ENCODE results near the gene PTPRG.

Gene PTPRG

DNA sequence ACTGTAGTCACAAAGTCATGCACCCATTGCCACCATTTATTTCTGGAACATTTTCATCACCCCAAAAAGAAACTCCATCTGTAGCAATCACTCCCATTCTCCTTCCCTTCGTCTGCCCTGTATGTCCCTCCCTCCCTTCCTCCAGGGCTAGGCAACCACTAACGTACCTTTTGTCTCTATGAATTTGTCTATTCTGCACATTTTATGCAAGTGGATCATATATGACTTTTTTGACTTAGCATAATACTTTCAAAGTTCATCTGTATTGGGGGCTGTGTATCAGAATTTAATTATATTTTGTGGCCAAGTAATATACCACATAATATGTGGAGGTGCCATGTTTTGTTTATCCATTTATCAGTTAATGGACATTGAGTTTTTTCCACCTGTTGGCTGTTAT, 610.4 kb downstream of the PTPRG start:
- Histone ChIP-seq H3K4me1 (ENCODE audit: insufficient read depth, low read length) (peaks cover 15% of the 10 kb centered on the region; the same call in 1 of the 2 replicates), H3K36me3 (ENCODE audit: insufficient read depth, low read depth, low read length) (peaks cover 19% of the 10 kb centered on the region; the same call in 1 of the 2 replicates), H3K27ac (ENCODE audit: low read length) (no peak overlapping the region), H3K9me3 (ENCODE audit: insufficient read depth, low read depth, low read length) (no peaks in the 10 kb centered on the region), H3K27me3 (ENCODE audit: insufficient read depth, low read length) (no peaks in the 10 kb centered on the region), H3K4me3 (ENCODE audit: low read length) (no peak overlapping the region), H3K9ac (ENCODE audit: low read depth, low read length) (no peak overlapping the region)

DNA sequence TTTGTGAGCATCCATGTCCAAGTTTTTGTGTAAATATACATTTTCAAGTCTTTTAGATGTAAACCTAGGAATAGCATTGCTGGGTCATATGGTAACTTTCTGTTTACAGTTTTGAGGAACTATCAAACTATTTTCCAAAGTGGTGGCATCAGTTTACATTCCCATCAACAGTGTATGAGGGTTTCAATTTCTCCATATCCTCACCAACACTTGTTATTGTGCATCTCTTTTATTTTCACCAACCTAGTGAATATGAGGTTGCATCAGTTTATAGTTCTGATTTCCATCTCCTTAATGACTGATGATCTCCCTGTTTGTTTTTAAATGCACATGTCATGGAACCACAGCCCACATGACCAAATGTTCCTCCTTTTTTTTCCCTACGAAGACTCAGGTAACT, 610.8 kb downstream of the PTPRG start:
- Histone ChIP-seq H3K27ac (ENCODE audit: low read length) (no peak overlapping the region), H3K36me3 (ENCODE audit: insufficient read depth, low read depth, low read length) (peaks cover 19% of the 10 kb centered on the region; the same call in 1 of the 2 replicates), H3K9me3 (ENCODE audit: insufficient read depth, low read depth, low read length) (no peaks in the 10 kb centered on the region), H3K27me3 (ENCODE audit: insufficient read depth, low read length) (no peaks in the 10 kb centered on the region), H3K4me1 (ENCODE audit: insufficient read depth, low read length) (peaks cover 15% of the 10 kb centered on the region; the same call in 1 of the 2 replicates), H3K4me3 (ENCODE audit: low read length) (no peak overlapping the region), H3K9ac (ENCODE audit: low read depth, low read length) (no peak overlapping the region)

DNA sequence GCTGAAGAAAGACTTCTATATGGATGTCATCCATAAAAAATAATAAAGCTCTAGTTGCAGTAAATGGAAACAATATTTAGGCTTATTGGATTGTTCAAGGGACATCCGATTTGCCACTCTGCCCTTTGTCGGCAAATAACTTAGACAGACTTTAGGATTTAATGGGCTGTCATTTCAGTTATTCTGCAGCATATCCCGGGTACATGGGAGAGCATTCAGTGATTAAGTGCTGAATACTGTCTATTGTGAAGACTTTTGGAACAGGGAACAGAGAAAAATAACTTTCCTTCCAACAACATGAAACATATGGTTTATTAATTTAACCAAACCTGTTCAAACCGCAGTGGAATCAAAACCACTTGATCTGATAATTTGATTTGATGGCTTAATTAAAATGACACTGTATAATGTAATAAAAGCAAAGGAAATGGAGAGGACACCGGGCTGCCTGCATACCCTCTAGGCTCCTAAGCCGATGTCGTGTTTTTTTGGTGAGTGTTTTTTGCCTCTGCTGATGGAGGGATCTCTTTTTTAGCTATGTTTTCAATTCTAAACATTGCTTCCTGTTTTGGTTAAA, 612.7 kb downstream of the PTPRG start:
- Histone ChIP-seq H3K27ac (ENCODE audit: low read length) (no peak overlapping the region), H3K9ac (ENCODE audit: low read depth, low read length) (no peak overlapping the region), H3K4me3 (ENCODE audit: low read length) (no peak overlapping the region), H3K27me3 (ENCODE audit: insufficient read depth, low read length) (no peaks in the 10 kb centered on the region), H3K9me3 (ENCODE audit: insufficient read depth, low read depth, low read length) (no peaks in the 10 kb centered on the region), H3K36me3 (ENCODE audit: insufficient read depth, low read depth, low read length) (peaks cover 11% of the 10 kb centered on the region; the same call in 1 of the 2 replicates), H3K4me1 (ENCODE audit: insufficient read depth, low read length) (peaks cover 14% of the 10 kb centered on the region)

DNA sequence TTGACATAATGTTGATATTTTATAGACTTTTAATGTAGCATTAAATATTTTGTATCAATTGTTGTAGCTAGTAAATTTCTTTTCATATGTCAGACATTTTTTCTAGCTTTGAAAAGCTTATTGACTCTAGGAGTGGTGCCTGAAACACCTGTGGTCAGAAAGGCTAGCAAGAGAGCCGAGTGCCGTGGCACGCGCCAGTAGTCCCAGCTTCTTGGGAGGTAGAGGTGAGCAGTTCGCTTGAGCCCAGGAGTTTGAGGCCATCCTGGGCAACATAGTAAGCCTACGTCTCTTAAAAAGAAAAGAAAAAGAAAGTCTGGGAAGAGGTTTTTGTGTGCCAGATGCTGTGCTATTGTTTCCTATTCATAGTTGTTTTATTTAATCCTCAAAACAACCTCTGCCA, 613.8 kb downstream of the PTPRG start:
- no peak overlapping the region for H3K4me3 ChIP-seq (ENCODE audit: low read length)
- H3K27ac ChIP-seq (ENCODE audit: low read length), result no peak overlapping the region
- no peaks in the 10 kb centered on the region for H3K27me3 ChIP-seq (ENCODE audit: insufficient read depth, low read length)
- H3K36me3 ChIP-seq (ENCODE audit: insufficient read depth, low read depth, low read length), result peaks cover 11% of the 10 kb centered on the region; the same call in 1 of the 2 replicates
- H3K4me1 ChIP-seq (ENCODE audit: insufficient read depth, low read length), result peaks cover 4% of the 10 kb centered on the region
- H3K9ac ChIP-seq (ENCODE audit: low read depth, low read length), result no peak overlapping the region
- no peaks in the 10 kb centered on the region for H3K9me3 ChIP-seq (ENCODE audit: insufficient read depth, low read depth, low read length)

DNA sequence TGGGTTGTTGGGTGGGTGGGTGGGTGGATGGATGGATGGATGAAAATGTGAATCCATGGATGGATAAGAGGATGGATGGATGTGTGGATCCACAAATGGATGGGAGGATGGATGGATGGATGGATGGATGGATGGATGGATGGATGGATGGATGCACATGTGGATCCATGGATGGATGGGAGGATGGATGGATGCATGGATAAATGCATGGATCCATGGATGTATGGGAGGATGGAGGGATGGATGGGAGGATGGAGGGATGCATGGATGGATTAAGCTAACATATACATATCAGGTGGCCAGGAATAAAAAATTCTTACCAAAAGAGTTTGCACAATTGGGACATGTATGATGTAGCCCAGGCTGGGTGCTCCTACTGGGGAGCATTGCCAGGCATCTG, 616.7 kb downstream of the PTPRG start:
- H3K36me3 ChIP-seq (ENCODE audit: insufficient read depth, low read depth, low read length), result peaks cover 4% of the 10 kb centered on the region; the same call in 1 of the 2 replicates
- no peak overlapping the region for H3K4me3 ChIP-seq (ENCODE audit: low read length)
- H3K27me3 ChIP-seq (ENCODE audit: insufficient read depth, low read length), result no peaks in the 10 kb centered on the region
- no peak overlapping the region for H3K27ac ChIP-seq (ENCODE audit: low read length)
- no peaks in the 10 kb centered on the region; the same call in 1 of the 2 replicates for H3K4me1 ChIP-seq (ENCODE audit: insufficient read depth, low read length)
- H3K9me3 ChIP-seq (ENCODE audit: insufficient read depth, low read depth, low read length), result no peaks in the 10 kb centered on the region
- H3K9ac ChIP-seq (ENCODE audit: low read depth, low read length), result no peak overlapping the region

DNA sequence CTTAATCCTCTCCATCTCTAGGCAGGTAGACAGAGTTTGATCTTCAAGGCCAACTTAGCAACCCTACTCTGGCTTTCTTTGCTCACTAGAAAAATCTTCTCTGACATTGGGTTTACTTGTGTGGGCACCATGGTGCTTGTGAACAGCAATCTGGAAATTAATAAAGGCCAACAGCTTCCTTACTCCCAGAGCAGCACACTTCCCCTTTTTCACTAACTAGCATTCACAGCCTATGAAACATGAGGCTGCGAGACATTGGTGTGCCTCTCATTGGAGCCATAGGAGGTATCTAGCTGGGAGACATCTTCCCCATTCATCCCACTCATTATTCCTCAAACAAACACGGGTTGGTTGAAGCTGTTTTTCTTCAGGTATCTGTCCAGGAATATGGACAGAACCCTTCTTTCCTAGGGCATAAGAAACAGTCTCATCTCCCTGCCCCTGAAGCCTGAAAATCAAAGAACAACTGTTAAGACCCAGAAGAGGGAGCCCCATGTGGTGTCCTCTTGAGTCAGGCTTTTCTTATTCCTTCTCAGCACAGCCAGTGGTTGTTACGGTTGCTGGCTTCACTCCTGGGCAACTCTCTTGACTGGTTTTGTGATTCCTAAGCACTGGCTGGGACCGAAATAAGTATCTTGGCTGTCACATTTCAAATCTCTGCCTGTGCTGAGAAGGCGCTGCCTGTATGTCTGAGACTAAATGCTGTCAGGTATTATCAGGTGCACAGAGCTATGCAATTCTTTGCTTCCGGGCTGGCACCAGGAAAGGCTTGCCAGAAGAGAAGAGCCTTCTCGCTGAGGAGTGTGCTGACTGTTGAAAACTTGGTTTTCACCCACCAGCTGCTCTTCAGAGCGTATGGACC, 617.6 kb downstream of the PTPRG start:
- H3K9me3 ChIP-seq (ENCODE audit: insufficient read depth, low read depth, low read length), result no peaks in the 10 kb centered on the region
- no peaks in the 10 kb centered on the region; the same call in 1 of the 2 replicates for H3K4me1 ChIP-seq (ENCODE audit: insufficient read depth, low read length)
- no peak overlapping the region for H3K27ac ChIP-seq (ENCODE audit: low read length)
- H3K36me3 ChIP-seq (ENCODE audit: insufficient read depth, low read depth, low read length), result peaks cover 4% of the 10 kb centered on the region; the same call in 1 of the 2 replicates
- H3K4me3 ChIP-seq (ENCODE audit: low read length), result no peak overlapping the region
- H3K27me3 ChIP-seq (ENCODE audit: insufficient read depth, low read length), result no peaks in the 10 kb centered on the region
- H3K9ac ChIP-seq (ENCODE audit: low read depth, low read length), result no peak overlapping the region

DNA sequence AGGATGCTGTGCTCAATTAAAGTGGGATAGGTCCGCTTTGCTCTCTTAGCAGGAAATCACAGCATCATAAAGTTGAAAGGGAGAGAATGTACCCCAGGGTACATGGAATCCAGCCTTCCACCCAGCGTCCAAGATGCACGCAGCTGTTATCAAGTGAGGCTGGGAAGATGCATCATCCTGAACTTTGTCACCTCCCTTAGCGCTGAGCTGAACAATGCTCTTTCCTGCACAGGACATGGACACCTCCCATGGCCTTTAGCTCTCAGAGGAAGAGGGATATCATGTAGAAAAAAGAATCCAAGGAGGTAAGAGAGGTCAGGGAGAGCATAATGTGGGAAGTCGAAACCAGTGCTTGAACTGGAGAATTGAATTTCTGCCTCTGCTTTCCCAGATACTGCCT, 619.1 kb downstream of the PTPRG start:
- Histone ChIP-seq H3K36me3 (ENCODE audit: insufficient read depth, low read depth, low read length) (no peaks in the 10 kb centered on the region), H3K27me3 (ENCODE audit: insufficient read depth, low read length) (no peaks in the 10 kb centered on the region), H3K27ac (ENCODE audit: low read length) (no peak overlapping the region), H3K9ac (ENCODE audit: low read depth, low read length) (no peak overlapping the region), H3K9me3 (ENCODE audit: insufficient read depth, low read depth, low read length) (no peaks in the 10 kb centered on the region), H3K4me1 (ENCODE audit: insufficient read depth, low read length) (no peaks in the 10 kb centered on the region; the same call in 1 of the 2 replicates), H3K4me3 (ENCODE audit: low read length) (no peak overlapping the region)

DNA sequence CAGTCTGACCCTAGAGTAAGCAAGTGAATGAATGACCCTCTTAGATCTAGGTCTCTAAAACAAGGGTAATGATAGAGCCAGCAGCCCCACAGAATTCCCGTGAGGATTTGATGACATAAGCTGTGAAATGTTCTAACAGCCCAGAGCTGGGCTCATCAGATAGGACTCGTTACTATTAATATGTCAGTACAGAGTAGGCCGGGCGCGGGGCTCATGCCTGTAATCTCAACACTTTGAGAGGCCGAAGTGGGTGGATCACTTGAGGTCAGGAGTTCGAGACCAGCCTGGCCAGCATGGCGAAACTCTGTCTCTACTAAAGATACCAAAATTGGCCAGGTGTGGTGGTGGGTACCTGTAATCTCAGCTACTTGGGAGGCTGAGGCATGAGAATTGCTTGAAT, 621.7 kb downstream of the PTPRG start:
- Histone ChIP-seq H3K9ac (ENCODE audit: low read depth, low read length) (no peak overlapping the region), H3K27ac (ENCODE audit: low read length) (no peak overlapping the region), H3K9me3 (ENCODE audit: insufficient read depth, low read depth, low read length) (no peaks in the 10 kb centered on the region), H3K27me3 (ENCODE audit: insufficient read depth, low read length) (no peaks in the 10 kb centered on the region), H3K4me3 (ENCODE audit: low read length) (no peak overlapping the region), H3K4me1 (ENCODE audit: insufficient read depth, low read length) (no peaks in the 10 kb centered on the region; the same call in 1 of the 2 replicates), H3K36me3 (ENCODE audit: insufficient read depth, low read depth, low read length) (no peaks in the 10 kb centered on the region)

DNA sequence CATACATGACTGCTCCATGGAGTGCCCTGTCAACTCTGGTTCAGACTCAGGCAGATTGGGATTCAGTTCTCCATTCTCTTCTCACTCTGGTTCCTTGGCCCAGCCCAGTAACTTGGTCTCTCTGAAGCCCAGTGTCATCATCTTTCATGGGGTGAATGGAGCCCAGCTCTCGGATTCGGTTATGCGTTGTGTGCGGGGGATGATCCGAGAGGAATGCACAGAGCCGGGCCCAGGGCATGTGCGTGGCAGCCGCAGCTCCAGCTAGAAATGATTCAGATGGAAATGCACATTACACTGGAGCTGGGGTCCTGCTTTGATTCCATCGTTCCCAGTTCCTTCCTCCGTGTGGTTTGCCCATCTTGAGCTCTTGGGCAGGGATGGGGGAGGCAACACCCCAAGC, 622.6 kb downstream of the PTPRG start:
- H3K9me3 ChIP-seq (ENCODE audit: insufficient read depth, low read depth, low read length), result no peaks in the 10 kb centered on the region
- no peaks in the 10 kb centered on the region for H3K36me3 ChIP-seq (ENCODE audit: insufficient read depth, low read depth, low read length)
- H3K4me3 ChIP-seq (ENCODE audit: low read length), result no peak overlapping the region
- H3K9ac ChIP-seq (ENCODE audit: low read depth, low read length), result no peak overlapping the region
- H3K4me1 ChIP-seq (ENCODE audit: insufficient read depth, low read length), result no peaks in the 10 kb centered on the region; the same call in 1 of the 2 replicates
- H3K27me3 ChIP-seq (ENCODE audit: insufficient read depth, low read length), result no peaks in the 10 kb centered on the region
- no peak overlapping the region for H3K27ac ChIP-seq (ENCODE audit: low read length)

DNA sequence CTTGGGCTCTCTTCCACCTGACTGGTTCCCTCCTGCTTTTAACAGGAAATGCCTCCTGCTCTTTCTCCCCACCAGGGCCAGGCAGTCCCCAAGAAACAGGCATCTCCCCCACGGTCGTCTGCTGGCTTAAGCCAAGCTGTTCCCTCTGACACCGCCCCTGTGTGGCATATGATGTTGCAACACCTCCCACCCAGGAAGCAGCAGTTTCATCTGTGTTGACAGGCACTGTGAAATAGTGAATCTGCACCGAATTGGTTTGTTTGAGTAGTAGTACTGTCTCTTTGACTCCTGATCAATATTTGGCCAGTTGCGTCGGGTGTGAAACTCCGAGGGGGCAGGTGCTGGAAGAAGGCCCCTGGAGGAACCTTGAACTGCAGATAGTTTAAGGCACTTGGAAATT, 623.2 kb downstream of the PTPRG start:
- Histone ChIP-seq H3K27me3 (ENCODE audit: insufficient read depth, low read length) (no peaks in the 10 kb centered on the region), H3K36me3 (ENCODE audit: insufficient read depth, low read depth, low read length) (no peaks in the 10 kb centered on the region), H3K9ac (ENCODE audit: low read depth, low read length) (no peak overlapping the region), H3K4me3 (ENCODE audit: low read length) (no peak overlapping the region), H3K27ac (ENCODE audit: low read length) (no peak overlapping the region), H3K9me3 (ENCODE audit: insufficient read depth, low read depth, low read length) (no peaks in the 10 kb centered on the region), H3K4me1 (ENCODE audit: insufficient read depth, low read length) (0 out of 2 replicates have a peak, but pooled peaks cover 2% of the 10 kb centered on the region)

DNA sequence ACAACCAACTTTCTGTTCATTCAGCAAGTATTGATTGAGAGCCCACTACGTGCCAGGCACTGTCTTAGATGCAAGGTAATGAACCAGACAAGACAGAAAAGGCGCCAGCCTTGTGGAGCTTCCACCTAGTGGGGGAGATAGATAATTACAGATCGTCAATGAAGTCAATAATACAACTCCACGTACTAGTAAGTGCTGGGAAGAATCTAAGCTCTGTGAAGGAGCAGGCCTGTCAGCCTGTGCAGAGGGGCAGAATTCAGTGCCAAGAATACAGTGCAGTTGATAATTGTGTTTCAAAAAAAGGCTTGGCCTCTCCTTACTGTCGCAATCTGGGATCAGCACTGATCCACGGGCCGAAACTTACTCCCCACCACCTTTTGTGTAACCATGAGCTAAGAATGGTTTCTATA, 625.7 kb downstream of the PTPRG start:
- H3K27ac ChIP-seq (ENCODE audit: low read length), result no peak overlapping the region
- no peaks in the 10 kb centered on the region for H3K9me3 ChIP-seq (ENCODE audit: insufficient read depth, low read depth, low read length)
- peaks cover 12% of the 10 kb centered on the region for H3K36me3 ChIP-seq (ENCODE audit: insufficient read depth, low read depth, low read length)
- no peaks in the 10 kb centered on the region for H3K27me3 ChIP-seq (ENCODE audit: insufficient read depth, low read length)
- H3K4me1 ChIP-seq (ENCODE audit: insufficient read depth, low read length), result 0 out of 2 replicates have a peak, but pooled peaks cover 3% of the 10 kb centered on the region
- H3K4me3 ChIP-seq (ENCODE audit: low read length), result no peak overlapping the region
- H3K9ac ChIP-seq (ENCODE audit: low read depth, low read length), result no peak overlapping the region

Data from iPS-20b (cell line).